Mammary epithelial cell (primary cell): ENCODE data around the gene TNIK.

Source experiments
- EZH2 ChIP-seq: IDR thresholded peaks from 2 replicates; pipeline ENCODE4 v1.6.1; 2012; ENCODE audit warnings: low read length, inconsistent platforms, borderline replicate concordance
- TF ChIP-seq, protein P1 (sequence below), 2 donors: IDR thresholded peaks in 1 of 2; conservative IDR thresholded peaks in 1 of 2; 2 replicates each; pipeline ENCODE4 v1.5.1; 2011 to 2012; ENCODE audit warnings: inconsistent platforms in 2 of 2, low read length in 2 of 2, mild to moderate bottlenecking in 2 of 2, control low read depth in 1 of 2, low read depth in 1 of 2; ENCODE audit not compliant: insufficient read depth in 1 of 2; ENCODE audit errors: extremely low read depth in 1 of 2

DNA sequence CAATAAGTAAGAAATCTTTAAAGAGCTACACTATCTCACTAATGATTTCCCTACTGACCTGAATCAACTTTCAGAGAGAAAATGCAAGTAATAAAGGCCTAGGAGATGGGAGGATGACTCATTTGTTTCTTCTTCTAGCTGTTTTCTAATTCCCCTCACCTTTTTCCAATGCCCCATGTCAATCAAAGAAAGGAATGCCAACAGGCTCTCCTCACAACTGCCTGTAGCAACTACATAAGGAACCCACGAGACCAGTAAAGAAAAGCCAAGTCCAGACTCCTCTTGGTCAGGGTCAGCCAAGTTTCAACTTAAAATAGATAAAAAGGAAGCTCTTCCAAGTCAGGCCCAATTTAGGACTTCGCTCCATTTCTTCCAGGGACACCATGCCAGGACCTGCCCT, 201.9 kb downstream of the TNIK start:
- TF ChIP-seq, protein P1, sequence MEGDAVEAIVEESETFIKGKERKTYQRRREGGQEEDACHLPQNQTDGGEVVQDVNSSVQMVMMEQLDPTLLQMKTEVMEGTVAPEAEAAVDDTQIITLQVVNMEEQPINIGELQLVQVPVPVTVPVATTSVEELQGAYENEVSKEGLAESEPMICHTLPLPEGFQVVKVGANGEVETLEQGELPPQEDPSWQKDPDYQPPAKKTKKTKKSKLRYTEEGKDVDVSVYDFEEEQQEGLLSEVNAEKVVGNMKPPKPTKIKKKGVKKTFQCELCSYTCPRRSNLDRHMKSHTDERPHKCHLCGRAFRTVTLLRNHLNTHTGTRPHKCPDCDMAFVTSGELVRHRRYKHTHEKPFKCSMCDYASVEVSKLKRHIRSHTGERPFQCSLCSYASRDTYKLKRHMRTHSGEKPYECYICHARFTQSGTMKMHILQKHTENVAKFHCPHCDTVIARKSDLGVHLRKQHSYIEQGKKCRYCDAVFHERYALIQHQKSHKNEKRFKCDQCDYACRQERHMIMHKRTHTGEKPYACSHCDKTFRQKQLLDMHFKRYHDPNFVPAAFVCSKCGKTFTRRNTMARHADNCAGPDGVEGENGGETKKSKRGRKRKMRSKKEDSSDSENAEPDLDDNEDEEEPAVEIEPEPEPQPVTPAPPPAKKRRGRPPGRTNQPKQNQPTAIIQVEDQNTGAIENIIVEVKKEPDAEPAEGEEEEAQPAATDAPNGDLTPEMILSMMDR (conservative IDR thresholded peaks at IDR 0.05 in 1 of 2, IDR thresholded peaks at IDR 0.05 in 1 of 2; ENCODE audit: extremely low read depth in 1 of 2, insufficient read depth in 1 of 2, low read depth in 1 of 2, low read length in 2 of 2), result no peak
- no peak for TF ChIP-seq EZH2
